ENCODE results near the gene BCL2L14.
"Not testable (repeated sequence)": the region's sequence is repeated elsewhere in the genome, so short reads cannot be mapped to it uniquely, and the experiment has no call there.

Gene BCL2L14

GRCh38 chr12:12097891-12098690 is 27.4 kb downstream of the BCL2L14 start:
- intact Hi-C loops (cut with DNase I): no loop called here
- DNase-seq: no peak

DNA sequence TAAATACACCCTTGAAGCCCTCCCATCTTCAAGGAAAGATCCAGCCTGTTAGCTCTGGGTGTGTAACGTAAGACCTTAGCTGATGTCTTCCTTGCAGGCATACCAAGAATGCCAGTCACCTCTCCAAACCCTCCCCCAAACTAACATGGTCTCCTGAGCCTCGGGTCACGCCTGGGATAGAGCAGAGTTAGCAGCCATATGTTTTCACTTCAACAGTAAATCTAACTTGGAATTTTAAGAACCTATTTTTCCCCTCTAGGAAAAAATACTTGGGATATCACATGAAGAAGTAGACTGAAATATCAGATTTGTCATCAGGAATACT is 27.9 kb downstream of the BCL2L14 start:
- intact Hi-C loops (cut with DNase I): no loop called here
- DNase-seq: no peak

GRCh38 chr12:12099102-12099501 is 28.4 kb downstream of the BCL2L14 start:
- no peak for DNase-seq
- intact Hi-C loops (cut with DNase I): no loop called here

- DNase-seq: no peak
- intact Hi-C loops (cut with DNase I): no loop called here
These were observed 36.9 kb downstream of the BCL2L14 start for GRCh38 chr12:12107678-12108077.

DNA sequence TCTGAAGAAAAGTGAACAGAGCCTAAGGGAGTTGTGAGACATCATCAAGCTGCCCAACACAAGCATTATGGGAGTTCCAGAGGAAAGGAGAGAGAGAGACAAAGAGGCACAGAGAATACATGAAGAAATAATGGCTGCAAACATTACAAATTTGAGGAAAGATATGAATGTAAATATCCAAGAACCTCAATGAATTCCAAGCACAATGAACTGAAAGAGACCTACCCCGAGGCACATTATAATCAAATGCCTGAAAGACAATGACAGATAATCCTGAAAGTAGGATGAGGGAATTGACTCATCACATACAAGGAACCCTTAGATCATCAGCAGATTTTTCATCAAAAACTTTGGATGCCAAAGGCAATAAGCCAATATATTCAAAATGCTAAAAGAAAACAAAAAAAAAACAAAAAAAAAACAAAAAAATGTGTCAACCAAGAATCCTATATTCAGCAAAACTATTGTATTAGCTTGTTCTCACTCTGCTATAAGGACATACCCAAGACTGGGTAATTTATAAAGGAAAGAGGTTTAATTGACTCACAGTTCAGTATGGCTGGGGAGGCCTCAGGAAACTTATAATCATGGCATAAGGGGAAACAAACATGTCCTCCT is 37.8 kb downstream of the BCL2L14 start:
- intact Hi-C loops (cut with DNase I): no loop called here
- DNase-seq: no peak

DNA sequence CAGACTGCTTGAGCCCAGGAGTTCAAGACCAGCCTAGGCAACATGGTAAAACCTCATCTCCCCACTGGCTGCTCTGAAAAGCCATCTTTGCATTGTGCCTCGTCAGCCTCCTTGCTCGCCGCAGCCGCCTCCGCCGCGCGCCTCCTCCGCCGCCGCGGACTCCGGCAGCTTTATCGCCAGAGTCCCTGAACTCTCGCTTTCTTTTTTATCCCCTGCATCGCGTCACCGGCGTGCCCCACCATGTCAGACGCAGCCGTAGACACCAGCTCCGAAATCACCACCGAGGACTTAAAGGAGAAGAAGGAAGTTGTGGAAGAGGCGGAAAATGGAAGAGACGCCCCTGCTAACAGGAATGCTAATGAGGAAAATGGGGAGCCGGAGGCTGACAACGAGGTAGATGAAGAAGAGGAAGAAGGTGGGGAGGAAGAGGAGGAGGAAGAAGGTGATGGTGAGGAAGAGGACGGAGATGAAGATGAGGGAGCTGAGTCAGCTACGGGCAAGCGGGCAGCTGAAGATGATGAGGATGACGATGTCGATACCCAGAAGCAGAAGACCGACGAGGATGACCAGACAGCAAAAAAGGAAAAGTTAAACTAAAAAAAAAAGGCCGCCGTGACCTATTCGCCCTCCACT is 40.3 kb downstream of the BCL2L14 start:
- intact Hi-C loops (cut with DNase I); DNase-seq: not testable (repeated sequence)

- DNase-seq: peak in 2 of 10 donors; percentile 11 to 74
- intact Hi-C loops (cut with DNase I): no loop called here
These were observed 44.8 kb downstream of the BCL2L14 start for GRCh38 chr12:12115514-12115913.

GRCh38 chr12:12116677-12117076 is 45.9 kb downstream of the BCL2L14 start:
- intact Hi-C loops (cut with DNase I): no loop called here
- no peak for DNase-seq

DNA sequence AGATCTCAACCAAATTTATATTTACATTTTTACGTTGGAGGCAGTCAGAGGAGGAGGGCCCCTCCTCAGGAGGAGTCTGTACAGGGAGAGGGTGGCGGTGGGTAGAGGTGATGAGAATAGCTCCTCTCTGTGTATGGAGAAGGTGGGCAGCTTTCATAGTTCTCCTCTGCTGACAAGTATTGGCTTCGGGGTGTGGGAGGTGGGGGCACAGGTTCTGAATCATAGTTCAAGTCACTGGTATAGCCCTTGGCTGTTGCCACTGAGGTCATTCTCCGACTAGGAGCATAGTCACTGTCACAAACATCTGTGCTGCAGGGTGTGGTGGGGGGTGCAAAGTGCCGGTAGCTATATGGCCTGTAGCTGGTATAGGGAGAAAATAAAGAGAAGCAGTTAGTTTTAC is 50.3 kb downstream of the BCL2L14 start:
- no peak for DNase-seq
- intact Hi-C loops (cut with DNase I): no loop called here

DNA sequence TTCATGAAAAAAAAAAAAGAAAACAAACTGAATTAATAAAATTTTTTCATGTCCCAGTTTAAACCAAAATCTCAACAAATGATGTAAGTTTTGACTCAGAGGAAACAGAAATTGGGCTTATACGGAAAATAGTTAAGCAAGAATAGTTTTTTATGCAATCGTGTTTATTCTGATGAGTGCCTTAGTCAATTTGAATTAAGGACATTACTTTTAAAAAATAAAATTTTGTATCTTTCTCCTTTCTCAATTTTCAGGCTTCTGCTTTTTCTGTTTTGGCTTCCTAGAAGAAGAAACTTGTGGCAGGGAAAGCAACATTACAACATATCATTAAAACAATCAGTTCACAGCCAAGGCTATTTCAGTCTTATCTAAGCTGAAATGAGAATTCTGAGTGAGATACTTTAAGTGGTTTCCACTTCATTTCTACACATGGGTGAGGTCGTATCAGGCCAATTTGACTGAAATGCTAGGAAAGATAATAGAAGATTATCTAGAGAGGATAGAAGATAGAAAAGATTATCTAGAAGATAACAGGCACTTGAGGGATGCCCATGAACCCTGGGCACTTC is 52.4 kb downstream of the BCL2L14 start:
- no peak for DNase-seq
- intact Hi-C loops (cut with DNase I): no loop called here

DNA sequence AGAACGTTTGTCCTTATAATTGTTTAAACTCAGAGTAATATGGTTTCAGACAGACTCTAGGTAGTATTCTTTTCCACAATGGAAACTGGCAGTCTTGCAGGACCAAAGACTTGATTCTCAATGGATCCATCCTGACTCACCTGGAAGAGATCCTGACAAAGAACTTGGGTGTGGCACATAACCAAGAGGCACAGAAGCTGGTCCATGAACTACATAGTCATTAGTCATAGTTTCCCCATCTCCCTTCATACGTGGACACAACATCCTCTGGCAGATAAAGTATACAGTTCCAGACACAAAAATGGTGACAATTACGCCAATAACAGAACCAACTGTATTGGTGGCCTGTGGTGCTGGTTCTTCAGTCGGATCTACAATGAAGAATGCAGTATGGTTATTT is 55.8 kb downstream of the BCL2L14 start:
- intact Hi-C loops (cut with DNase I): no loop called here
- no peak for DNase-seq

GRCh38 chr12:12127304-12127703 is 56.6 kb downstream of the BCL2L14 start:
- DNase-seq: no peak
- intact Hi-C loops (cut with DNase I): no loop called here

GRCh38 chr12:12128670-12129069 is 57.9 kb downstream of the BCL2L14 start:
- intact Hi-C loops (cut with DNase I): no loop called here
- no peak for DNase-seq

- no peak for DNase-seq
- intact Hi-C loops (cut with DNase I): no loop called here
These were observed 62.5 kb downstream of the BCL2L14 start for GRCh38 chr12:12133259-12133658.

- intact Hi-C loops (cut with DNase I): no loop called here
These were observed 63.0 kb downstream of the BCL2L14 start for GRCh38 chr12:12133785-12134184.

DNA sequence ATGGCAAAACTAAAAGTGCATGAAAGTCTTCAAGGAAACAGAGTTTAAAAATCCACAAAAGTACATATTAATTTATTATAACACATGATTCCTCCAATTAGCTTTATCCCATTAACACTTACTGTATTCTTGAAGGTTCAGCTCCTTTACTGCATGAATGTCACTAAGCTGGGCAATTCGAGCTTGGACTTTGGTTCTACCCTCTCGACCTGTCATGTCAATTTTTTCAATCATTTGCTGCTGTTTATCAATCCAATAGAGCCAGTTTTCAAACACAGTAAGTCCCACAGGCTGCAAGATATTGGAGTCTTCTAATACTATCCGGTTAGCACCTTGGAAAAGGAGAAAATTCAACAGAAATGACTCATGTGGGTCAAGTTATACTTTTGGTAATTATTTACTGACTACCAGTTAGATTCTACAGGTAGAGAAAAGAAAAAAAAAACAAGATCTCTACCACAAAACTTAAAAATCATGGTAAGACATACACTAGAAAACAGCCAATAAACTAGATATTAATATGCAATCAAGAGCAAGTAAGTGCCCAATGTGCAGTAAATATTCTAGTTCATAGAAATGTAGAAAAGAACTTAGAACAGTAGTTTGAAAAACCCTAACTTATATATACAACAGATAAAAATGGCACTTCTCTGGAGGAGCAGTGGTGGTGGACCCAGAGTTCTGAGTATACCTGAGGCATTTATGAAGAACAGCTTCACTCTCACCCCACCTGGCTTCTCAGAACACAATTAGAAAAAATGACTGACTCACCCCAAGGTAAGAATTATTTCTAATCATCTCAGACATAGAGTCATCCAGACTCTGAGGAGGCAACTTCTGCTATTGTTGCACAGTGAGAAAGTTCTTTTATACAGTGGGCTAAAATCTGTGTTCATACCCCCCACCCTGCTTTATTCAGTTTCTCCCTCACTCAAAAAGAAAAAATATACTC is 67.7 kb downstream of the BCL2L14 start:
- DNase-seq: no peak
- intact Hi-C loops (cut with DNase I): no loop called here

More at GRCh38 chr12:12133785-12134184, 63.0 kb downstream of the BCL2L14 start:
- no peak for DNase-seq

- intact Hi-C loops (cut with DNase I): no loop called here
- DNase-seq: no peak
These were observed 70.3 kb downstream of the BCL2L14 start for GRCh38 chr12:12141000-12141399.

GRCh38 chr12:12144531-12144930 is 73.8 kb downstream of the BCL2L14 start:
- DNase-seq; intact Hi-C loops (cut with DNase I): not testable (repeated sequence)

GRCh38 chr12:12147111-12147510 is 76.4 kb downstream of the BCL2L14 start:
- no peak for DNase-seq
- intact Hi-C loops (cut with DNase I): no loop called here
